ENCODE data around the gene ANKRD11.
"Not testable (repeated sequence)": the region's sequence is repeated elsewhere in the genome, so short reads cannot be mapped to it uniquely, and the experiment has no call there.

ANKRD11 gene

DNA sequence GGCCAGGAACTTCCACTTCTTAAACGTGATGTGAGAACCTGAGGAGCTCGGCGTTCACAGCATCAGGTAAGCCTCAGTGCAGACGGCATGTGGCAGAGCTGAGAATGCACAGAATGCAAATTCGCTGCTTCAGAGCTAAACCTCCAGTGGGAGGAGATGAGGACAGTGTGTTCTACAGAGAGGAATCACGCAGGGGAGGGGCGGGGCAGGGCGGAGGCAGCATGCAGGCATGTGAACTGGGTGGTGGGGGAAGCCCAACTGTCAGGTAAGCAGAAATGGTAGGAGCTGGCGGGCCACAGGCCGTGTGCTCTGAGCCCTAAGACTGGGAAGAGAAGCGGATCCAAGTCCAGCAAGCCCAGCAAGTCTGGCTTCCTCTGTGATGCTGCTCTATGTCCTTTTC is 178.2 kb downstream of the ANKRD11 start:
- TF ChIP-seq, protein P1, sequence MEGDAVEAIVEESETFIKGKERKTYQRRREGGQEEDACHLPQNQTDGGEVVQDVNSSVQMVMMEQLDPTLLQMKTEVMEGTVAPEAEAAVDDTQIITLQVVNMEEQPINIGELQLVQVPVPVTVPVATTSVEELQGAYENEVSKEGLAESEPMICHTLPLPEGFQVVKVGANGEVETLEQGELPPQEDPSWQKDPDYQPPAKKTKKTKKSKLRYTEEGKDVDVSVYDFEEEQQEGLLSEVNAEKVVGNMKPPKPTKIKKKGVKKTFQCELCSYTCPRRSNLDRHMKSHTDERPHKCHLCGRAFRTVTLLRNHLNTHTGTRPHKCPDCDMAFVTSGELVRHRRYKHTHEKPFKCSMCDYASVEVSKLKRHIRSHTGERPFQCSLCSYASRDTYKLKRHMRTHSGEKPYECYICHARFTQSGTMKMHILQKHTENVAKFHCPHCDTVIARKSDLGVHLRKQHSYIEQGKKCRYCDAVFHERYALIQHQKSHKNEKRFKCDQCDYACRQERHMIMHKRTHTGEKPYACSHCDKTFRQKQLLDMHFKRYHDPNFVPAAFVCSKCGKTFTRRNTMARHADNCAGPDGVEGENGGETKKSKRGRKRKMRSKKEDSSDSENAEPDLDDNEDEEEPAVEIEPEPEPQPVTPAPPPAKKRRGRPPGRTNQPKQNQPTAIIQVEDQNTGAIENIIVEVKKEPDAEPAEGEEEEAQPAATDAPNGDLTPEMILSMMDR (IDR thresholded peaks at IDR 0.05; ENCODE audit: low read depth, low read length): no peak
- DNase-seq (ENCODE audit: low read depth in 2 of 2): no peak
- H3K4me3 ChIP-seq (replicated peaks in 1 of 2; ENCODE audit: low read depth in 2 of 2, low read length in 2 of 2): no peak overlapping the region

DNA sequence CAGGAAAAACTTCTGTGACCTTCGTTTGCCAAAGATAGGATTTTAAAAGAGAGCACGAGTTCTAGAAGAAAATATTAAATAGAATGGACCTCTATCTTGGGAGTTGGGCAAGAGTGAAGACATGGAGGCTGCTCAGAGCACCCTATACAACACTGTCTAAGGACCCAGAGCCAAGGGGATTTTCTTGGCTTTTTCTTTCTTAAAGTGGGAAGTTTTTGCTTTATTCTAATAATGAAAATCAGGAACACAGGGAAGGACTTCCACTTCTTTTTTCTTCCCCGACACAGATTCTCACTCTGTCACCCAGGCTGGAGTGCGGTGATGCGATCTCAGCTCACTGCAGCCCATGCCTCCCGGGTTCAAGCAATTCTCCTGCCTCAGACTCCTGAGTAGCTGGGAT is 178.7 kb downstream of the ANKRD11 start:
- TF ChIP-seq, protein P1 (IDR thresholded peaks at IDR 0.05; ENCODE audit: low read depth, low read length): no peak
- DNase-seq (ENCODE audit: low read depth in 2 of 2): no peak

DNA sequence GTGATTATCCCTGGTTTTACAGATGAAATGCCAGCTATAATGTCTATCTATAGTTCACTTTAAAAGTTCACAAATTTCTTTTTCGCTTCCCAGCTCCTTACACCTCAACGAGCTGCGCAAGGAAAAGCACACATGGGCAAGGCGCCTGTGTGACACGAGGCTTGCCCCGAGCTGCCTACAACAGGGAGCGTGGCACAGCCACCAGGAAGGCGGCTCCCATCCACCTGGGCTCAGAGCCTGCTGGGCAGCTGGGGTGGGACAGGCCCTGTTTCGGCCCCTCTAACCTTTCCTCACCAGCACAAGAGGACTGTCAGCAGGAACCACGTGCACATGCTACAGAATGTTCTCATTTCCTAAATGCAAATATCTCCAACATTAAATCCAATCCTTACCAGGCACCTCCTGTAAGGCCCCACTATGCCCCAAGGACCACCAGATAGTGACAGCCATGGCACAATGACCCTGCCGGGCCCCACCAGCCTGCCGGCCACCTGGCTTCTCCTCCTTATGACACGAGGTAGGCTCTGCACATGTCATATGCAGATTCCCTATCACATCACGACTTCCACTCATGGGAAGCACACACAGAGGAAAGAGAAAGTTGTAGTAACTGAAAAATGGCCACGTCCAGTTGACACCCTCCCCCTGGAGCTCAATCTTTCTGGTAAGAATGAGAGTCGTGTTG is 180.8 kb downstream of the ANKRD11 start:
- TF ChIP-seq, protein P1 (IDR thresholded peaks at IDR 0.05; ENCODE audit: low read depth, low read length): no peak
- no peak overlapping the region for H3K4me3 ChIP-seq (replicated peaks in 1 of 2; ENCODE audit: low read depth in 2 of 2, low read length in 2 of 2)
- no peak for DNase-seq (ENCODE audit: low read depth in 2 of 2)

More for the DNA sequence above, 178.7 kb downstream of the ANKRD11 start:
- H3K4me3 ChIP-seq (replicated peaks in 1 of 2; ENCODE audit: low read depth in 2 of 2, low read length in 2 of 2): no peak overlapping the region

DNA sequence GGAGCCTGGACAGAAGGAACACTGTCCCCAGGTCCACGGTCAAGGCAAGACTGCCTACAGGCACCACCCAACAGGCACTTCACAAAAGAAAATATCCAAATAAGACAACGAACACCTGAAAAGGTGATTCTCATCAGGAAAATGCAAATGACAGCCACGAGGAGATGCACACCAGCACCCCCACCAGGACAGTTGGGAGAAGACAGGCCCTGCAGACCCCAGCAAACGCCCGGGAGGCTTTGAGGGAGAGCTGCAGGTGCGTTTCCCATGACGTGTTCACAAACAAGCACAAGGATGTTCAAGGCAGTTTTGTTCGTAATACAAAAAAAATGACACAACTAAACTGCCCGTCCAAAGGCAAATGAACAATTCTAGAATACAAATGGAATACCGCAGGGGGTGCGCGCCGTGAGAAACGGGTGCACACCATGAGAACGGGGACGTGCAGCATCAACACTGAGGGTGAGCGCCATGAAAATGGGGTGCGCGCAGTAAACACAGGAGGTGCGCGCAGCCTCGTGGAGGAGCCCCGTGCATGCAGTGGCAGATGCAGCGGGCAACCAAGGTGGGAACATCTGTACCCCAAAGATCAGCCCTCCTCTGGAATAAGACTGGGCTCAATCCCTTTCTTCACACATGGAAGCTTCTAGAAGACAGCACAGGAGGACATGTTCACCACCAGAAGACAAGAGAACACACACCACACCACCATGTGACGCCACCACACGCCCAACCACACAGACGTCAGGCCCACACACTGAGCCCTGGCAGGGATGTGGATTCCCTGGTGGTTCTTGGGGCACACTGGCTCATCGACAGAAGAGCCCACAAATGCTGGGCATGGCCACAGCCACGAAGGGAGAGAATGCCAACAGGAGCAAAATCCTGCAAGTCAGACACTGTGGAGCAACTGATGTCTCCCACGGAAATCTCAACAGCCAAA is 181.7 kb downstream of the ANKRD11 start:
- no peak for DNase-seq (ENCODE audit: low read depth in 2 of 2)
- H3K4me3 ChIP-seq (replicated peaks in 1 of 2; ENCODE audit: low read depth in 2 of 2, low read length in 2 of 2): no peak overlapping the region
- TF ChIP-seq, protein P1 (IDR thresholded peaks at IDR 0.05; ENCODE audit: low read depth, low read length): peak; percentile 55

DNA sequence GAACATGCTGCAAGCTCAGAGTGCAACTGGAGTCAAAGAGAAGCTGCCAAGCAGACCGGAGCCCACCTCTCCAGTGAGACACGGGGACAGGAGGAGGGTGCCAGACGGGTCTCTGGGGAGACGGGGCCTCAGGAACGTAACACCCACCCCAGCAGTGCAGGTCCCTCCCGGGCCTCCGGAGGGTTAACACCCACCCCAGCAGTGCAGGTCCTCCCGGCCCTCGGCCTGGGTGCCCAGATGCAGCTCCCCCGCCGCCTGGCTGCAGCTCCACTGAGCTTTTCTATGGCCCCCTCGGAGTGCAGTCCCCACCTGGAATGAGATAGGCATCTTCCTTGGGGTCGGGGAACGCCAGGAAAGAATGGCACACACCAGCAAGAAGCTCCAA is 182.9 kb downstream of the ANKRD11 start:
- no peak for DNase-seq (ENCODE audit: low read depth in 2 of 2)
- TF ChIP-seq, protein P1 (IDR thresholded peaks at IDR 0.05; ENCODE audit: low read depth, low read length): no peak
- H3K4me3 ChIP-seq (replicated peaks in 1 of 2; ENCODE audit: low read depth in 2 of 2, low read length in 2 of 2): no peak overlapping the region

DNA sequence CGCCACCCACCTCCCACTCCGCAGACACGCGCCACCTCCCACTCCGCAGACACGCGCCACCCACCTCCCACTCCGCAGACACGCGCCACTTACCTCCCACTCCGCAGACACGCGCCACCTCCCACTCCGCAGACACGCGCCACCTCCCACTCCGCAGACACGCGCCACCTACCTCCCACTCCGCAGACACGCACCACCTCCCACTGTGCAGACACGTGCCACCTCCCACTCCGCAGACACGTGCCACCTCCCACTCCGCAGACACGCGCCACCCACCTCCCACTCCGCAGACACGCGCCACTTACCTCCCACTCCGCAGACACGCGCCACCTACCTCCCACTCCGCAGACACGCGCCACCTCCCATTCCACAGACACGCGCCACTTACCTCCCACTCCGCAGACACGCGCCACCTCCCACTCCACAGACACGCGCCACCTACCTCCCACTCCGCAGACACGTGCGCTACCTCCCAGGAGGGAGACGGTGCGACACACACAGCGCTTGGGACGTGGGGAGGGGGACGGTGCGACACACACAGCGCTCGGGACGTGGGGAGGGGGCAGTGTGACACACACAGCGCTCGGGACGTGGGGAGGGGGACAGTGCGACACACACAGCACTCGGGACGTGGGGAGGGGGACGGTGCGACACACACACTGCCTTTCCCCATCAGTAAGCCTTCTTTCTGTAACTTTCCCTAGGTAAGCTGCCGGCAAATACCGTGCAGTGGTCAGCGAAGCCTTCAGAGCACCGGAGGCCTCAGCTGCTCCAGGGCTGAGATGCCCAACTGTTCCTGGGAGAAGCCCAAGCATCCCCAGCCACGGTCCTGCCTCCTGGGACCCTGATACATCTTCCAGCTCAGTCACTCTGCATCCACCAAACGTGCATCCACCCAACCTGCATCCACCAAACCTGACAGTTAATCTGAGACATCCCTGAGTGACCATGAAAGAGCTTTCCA is 183.6 kb downstream of the ANKRD11 start:
- not testable (repeated sequence) for H3K4me3 ChIP-seq (replicated peaks in 1 of 2; ENCODE audit: low read depth in 2 of 2, low read length in 2 of 2); DNase-seq (ENCODE audit: low read depth in 2 of 2)

All from cardiac fibroblast (primary cell).